GM12864 (cell line): ENCODE results near the gene CCDC149.

ENCODE experiments used
- DNase-seq: peaks from one replicate; pipeline ENCODE4 v3.0.0-alpha.2; 2011; ENCODE audit warnings: low read depth
- H3K4me3 ChIP-seq: 2 replicates; pipeline ENCODE4 v1.5.1; 2011; ENCODE audit warnings: mild to moderate bottlenecking, low read depth, low read length, control low read depth
- TF ChIP-seq, protein P1 (sequence below): IDR thresholded peaks from 2 replicates; pipeline ENCODE4 v1.5.1; 2011; ENCODE audit warnings: low read depth, mild to moderate bottlenecking, moderate library complexity, low read length, control low read depth, inconsistent platforms; ENCODE audit errors: missing control alignments

CCDC149 gene

DNA sequence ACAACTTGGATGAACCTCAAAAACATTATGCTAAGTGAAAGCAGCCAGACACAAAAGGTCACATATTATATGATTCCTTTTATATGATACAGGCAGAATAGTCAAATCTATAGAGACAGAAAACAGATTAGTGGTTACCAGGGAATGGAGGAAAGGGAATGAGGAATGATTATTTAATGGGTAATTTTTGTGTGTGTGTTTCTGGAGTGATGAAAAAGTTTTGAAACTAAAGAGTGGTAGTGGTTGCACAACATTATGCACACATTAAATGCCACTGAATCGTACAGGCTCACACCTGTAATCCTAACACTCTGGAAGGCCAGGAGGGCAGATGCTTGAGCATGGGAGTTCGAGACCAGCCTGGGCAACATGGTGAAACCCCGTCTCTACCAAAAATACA, 137.1 kb downstream of the CCDC149 start:
- H3K4me3 ChIP-seq: no peak overlapping the region
- DNase-seq: no peak
- TF ChIP-seq, protein P1, sequence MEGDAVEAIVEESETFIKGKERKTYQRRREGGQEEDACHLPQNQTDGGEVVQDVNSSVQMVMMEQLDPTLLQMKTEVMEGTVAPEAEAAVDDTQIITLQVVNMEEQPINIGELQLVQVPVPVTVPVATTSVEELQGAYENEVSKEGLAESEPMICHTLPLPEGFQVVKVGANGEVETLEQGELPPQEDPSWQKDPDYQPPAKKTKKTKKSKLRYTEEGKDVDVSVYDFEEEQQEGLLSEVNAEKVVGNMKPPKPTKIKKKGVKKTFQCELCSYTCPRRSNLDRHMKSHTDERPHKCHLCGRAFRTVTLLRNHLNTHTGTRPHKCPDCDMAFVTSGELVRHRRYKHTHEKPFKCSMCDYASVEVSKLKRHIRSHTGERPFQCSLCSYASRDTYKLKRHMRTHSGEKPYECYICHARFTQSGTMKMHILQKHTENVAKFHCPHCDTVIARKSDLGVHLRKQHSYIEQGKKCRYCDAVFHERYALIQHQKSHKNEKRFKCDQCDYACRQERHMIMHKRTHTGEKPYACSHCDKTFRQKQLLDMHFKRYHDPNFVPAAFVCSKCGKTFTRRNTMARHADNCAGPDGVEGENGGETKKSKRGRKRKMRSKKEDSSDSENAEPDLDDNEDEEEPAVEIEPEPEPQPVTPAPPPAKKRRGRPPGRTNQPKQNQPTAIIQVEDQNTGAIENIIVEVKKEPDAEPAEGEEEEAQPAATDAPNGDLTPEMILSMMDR: no peak

DNA sequence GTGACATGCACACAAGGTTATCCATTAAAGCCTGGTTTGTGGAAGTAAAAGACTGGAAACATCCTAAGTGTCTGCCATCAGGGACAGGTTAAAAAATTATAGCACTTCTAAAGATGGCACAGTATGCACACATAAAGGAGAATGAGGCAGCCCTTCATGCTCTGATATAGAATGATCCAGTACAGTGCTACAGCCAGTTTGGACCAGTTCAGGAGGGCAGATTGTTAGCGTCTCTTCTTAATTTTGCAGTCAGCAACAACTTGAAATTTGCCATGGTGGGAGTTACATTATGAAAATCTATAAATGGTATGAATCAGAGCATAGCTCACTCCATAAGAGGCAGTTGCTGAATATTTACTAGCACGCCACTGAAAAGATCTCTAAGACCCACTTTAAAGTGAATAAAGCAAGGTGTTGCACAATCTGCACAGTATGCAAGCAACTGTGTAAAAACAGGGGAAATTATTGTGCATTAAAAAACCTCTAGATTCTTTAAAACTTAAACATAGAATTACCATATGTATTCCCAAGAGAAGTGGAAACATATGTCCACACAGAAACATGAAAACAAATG, 137.7 kb downstream of the CCDC149 start:
- TF ChIP-seq, protein P1: no peak
- H3K4me3 ChIP-seq: no peak overlapping the region

DNA sequence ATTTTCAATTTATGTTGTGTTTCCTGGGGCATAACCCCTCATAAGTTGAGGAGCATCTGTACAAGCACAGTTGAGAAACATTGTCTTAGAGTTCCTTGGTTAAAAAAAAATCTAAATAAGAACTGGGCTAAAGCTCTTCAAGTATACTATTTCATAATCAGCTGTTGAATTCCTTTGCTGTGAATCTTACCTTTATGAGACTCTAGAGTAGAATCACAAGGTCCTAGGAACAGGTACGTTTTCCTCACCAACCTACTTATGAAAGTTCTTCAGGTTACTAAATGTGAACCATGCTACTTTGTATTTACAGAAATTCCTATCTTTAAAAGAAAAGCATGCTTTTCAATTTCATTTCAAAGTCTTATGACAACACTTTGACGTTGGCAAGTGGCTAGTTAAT, 138.4 kb downstream of the CCDC149 start:
- no peak for DNase-seq
- H3K4me3 ChIP-seq: no peak overlapping the region
- TF ChIP-seq, protein P1: no peak

More for the DNA sequence above, 137.7 kb downstream of the CCDC149 start:
- no peak for DNase-seq

DNA sequence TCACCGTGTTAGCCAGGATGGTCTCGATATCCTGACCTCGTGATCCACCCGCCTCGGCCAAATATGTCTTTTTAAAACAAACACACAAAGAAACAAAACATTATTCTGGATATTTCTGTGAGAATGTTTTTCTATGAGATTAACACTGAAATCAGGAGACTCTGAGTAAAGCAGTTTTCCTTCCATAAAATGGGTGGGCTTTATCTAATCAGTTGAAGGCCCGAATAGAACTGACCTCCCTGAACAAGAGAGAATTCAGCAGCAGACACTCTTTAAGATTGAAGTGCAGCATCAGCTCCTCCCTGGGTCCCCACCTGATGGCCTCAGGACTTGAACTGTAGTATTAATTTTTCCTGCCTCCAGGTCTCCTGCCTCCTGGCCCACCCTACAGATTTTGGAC, 139.9 kb downstream of the CCDC149 start:
- no peak overlapping the region for H3K4me3 ChIP-seq
- TF ChIP-seq, protein P1: no peak
- DNase-seq: no peak

DNA sequence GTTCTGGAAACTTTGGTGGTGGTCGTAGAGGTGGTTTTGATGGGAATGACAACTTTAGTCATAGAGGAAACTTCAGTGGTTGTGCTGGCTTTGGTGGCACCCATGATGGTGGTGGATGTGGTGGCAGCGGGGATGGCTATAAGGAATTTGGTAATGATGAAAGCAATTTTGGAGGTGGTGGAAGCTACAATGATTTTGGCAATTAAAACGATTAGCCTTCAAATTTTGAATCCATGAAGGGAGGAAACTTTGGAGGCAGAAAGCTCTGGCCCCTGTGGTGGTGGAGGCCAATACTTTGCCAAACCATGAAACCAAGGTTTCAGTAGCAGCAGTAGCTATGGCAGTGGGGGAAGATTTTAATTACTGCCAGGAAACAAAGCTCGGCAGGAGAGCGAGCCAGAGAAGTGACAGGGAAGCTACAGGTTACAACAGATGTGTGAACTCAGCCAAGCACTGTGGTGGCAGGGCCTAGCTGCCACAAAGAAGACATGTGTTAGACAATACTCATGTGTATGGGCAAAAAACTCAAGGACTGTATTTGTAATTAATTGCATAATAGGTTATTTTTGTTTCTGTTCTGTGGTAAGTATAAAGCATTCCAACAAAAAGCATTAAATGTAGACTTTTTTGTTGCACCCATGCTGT, 140.7 kb downstream of the CCDC149 start:
- no peak for DNase-seq
- no peak overlapping the region for H3K4me3 ChIP-seq
- TF ChIP-seq, protein P1: no peak

DNA sequence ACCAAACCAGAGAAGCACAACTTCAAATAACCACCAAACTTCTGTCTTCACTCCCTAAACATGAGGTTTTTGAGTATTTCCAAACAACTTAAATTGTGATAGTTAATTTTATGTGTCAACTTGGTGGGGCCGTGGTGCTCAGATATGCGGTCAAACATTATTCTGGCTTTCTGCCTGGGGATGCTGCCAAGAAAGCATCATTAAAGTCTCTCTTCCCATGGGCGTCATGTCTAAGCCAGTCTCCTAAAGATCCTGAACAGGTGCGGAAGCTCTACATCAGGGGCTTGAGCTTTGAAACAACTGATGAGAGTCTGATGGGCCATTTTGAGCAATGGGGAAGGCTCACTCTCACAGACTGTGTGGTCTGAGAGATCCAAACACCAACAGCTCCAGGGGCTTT, 141.6 kb downstream of the CCDC149 start:
- H3K4me3 ChIP-seq: no peak overlapping the region
- TF ChIP-seq, protein P1: no peak
- no peak for DNase-seq

DNA sequence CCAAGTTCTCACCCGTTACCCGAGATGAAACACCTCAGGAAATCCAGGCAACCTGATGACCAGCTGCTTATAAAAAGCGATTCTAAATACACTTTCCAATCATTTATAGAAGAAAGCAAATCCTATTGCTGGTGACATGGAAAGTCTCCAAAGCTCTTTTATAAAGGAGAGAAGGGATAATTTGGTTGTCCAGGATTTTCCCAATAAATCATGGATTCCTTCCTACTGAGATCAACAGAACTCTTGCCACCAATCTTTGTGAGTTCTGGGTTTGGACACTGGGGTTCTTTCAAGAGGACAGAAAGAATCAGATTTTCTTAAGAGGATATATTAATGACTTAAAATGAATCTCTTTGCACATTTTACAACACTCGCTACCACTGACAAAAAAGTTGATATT, 142.2 kb downstream of the CCDC149 start:
- no peak for DNase-seq
- no peak overlapping the region for H3K4me3 ChIP-seq
- TF ChIP-seq, protein P1: no peak
